ENCODE measurements around the gene EPAS1. TPM values are rescaled to one million over a fixed set of nuclear protein-coding genes. Genes with fewer than 3 reads are reported as not detected.
A peak's percentile ranks its signal among the peaks of the same experiment; 100 is the strongest.

Gene EPAS1
- total RNA-seq, 2 donors from 2014 or later: 58.4 to 162 TPM

- Histone ChIP-seq H3K4me3 (no peak overlapping the region), H3K27ac (no peak overlapping the region), H3K9me3 (no peaks in the 10 kb centered on the region), H3K36me3 (replicated peaks in 1 of 2; ENCODE audit: insufficient read depth in 1 of 2, low read depth in 2 of 2) (no peaks in the 10 kb centered on the region), H3K27me3 (no peaks in the 10 kb centered on the region), H3K4me1 (peaks cover 8% of the 10 kb centered on the region)
- TF ChIP-seq POLR2A (IDR thresholded peaks at IDR 0.05): no peak
- no peak for TF ChIP-seq CTCF (IDR thresholded peaks at IDR 0.05)
- ATAC-seq (peak; percentile 42), DNase-seq (no peak)
- 79 to 81% methylated on average over 5 of the region's 5 CpGs for WGBS, 2 donors
- intact Hi-C loops (cut with DNase I): no loop called here
Measured at GRCh38 chr2:46258937-46259776, 38.0 kb upstream of the EPAS1 start.

- intact Hi-C loops (cut with DNase I): no loop called here
Measured at GRCh38 chr2:46259777-46260168, 37.4 kb upstream of the EPAS1 start.

GRCh38 chr2:46260305-46260704 lies 36.9 kb upstream of the EPAS1 start:
- Histone ChIP-seq H3K9me3 (no peaks in the 10 kb centered on the region), H3K27me3 (no peaks in the 10 kb centered on the region), H3K36me3 (replicated peaks in 1 of 2; ENCODE audit: insufficient read depth in 1 of 2, low read depth in 2 of 2) (no peaks in the 10 kb centered on the region), H3K4me1 (peaks cover 8% of the 10 kb centered on the region), H3K4me3 (no peak overlapping the region), H3K27ac (no peak overlapping the region)
- intact Hi-C loops (cut with DNase I): no loop called here
- ATAC-seq (no peak), DNase-seq (no peak)
- TF ChIP-seq CTCF (IDR thresholded peaks at IDR 0.05) (no peak), POLR2A (IDR thresholded peaks at IDR 0.05) (no peak)
- WGBS, 2 donors: 77 to 90% methylated on average over 4 of the region's 4 CpGs

More at GRCh38 chr2:46259777-46260168, 37.4 kb upstream of the EPAS1 start:
- Histone ChIP-seq H3K36me3 (replicated peaks in 1 of 2; ENCODE audit: insufficient read depth in 1 of 2, low read depth in 2 of 2) (no peaks in the 10 kb centered on the region), H3K4me3 (no peak overlapping the region), H3K27ac (no peak overlapping the region), H3K9me3 (no peaks in the 10 kb centered on the region), H3K4me1 (peaks cover 8% of the 10 kb centered on the region), H3K27me3 (no peaks in the 10 kb centered on the region)
- no peak for ATAC-seq
- no peak for TF ChIP-seq POLR2A (IDR thresholded peaks at IDR 0.05)
- 9 to 26% methylated on average over 1 of the region's 1 CpG for WGBS, 2 donors
- no peak for DNase-seq

GRCh38 chr2:46262248-46262938 lies 34.8 kb upstream of the EPAS1 start:
- no peak for DNase-seq
- no peaks in the 10 kb centered on the region for H3K9me3 ChIP-seq
- H3K4me3 ChIP-seq: no peak overlapping the region
- no peaks in the 10 kb centered on the region for H3K36me3 ChIP-seq (replicated peaks in 1 of 2; ENCODE audit: insufficient read depth in 1 of 2, low read depth in 2 of 2)
- peaks cover 8% of the 10 kb centered on the region for H3K4me1 ChIP-seq
- 71 to 74% methylated on average over 2 of the region's 2 CpGs for WGBS, 2 donors
- no peak for ATAC-seq
- intact Hi-C loops (cut with DNase I): no loop called here
- no peak overlapping the region for H3K27ac ChIP-seq
- H3K27me3 ChIP-seq: no peaks in the 10 kb centered on the region
- TF ChIP-seq POLR2A (IDR thresholded peaks at IDR 0.05): no peak
- no peak for TF ChIP-seq CTCF (IDR thresholded peaks at IDR 0.05)

- intact Hi-C loops (cut with DNase I): no loop called here
- H3K27ac ChIP-seq: no peak overlapping the region
- H3K27me3 ChIP-seq: no peaks in the 10 kb centered on the region
- no peaks in the 10 kb centered on the region for H3K9me3 ChIP-seq
- no peak for TF ChIP-seq CTCF (IDR thresholded peaks at IDR 0.05)
- no peak for TF ChIP-seq POLR2A (IDR thresholded peaks at IDR 0.05)
- H3K4me1 ChIP-seq: peaks cover 8% of the 10 kb centered on the region
- no peaks in the 10 kb centered on the region for H3K36me3 ChIP-seq (replicated peaks in 1 of 2; ENCODE audit: insufficient read depth in 1 of 2, low read depth in 2 of 2)
- no peak for DNase-seq
- no peak overlapping the region for H3K4me3 ChIP-seq
- WGBS, 2 donors: 78 to 94% methylated on average over 1 of the region's 1 CpG
- no peak for ATAC-seq
Measured at GRCh38 chr2:46263347-46263746, 33.9 kb upstream of the EPAS1 start.
